B cell (primary cell): ENCODE results near the gene EMC10. TPM values are rescaled to one million over a fixed set of nuclear protein-coding genes. Genes with fewer than 3 reads are reported as not detected.

ENCODE experiments used
- ATAC-seq: fragments of 200-7000 bp; cut with Tn5 transposase; one replicate; pipeline ENCODE4 v1.10.0; 2021; ENCODE audit warnings: low read depth, mild to moderate bottlenecking, moderate number of reproducible peaks, moderate library complexity
- CTCF ChIA-PET: fragments of 350-600 bp; sonication (Branson Sonifier 250); formaldehyde crosslinking; loops from one replicate; lab custom pipeline; 2021; ENCODE audit warnings: antibody characterized with exemption, inconsistent platforms; lab: Charles Lee
- POLR2A ChIA-PET: fragments of 350-600 bp; sonication (Branson Sonifier 250); formaldehyde crosslinking; loops from one replicate; lab custom pipeline; 2021; ENCODE audit warnings: antibody characterized with exemption; lab: Charles Lee
- DNase-seq: peaks from one replicate; pipeline ENCODE4 v3.0.0; 2013
- H2AFZ ChIP-seq: 2 replicates; pipeline ENCODE4 v1.6.1; 2012; ENCODE audit warnings: mild to moderate bottlenecking, low read depth, low read length; ENCODE audit not compliant: insufficient read depth, poor library complexity, severe bottlenecking
- H3K27ac ChIP-seq, 2 donors: 1 replicate in 1 of 2; 2 replicates in 1 of 2; pipeline ENCODE4 v1.5.1; 2012 to 2013; ENCODE audit warnings: low read length in 2 of 2, mild to moderate bottlenecking in 2 of 2, moderate library complexity in 1 of 2
- H3K27me3 ChIP-seq, 4 experiments: fragments of 200-600 bp in 1 of 4; sonication (generic) in 1 of 4; replicated peaks in 1 of 4; 1 replicate in 2 of 4; 2 replicates in 2 of 4; pipeline versions ENCODE4 v1.6.1 to v1.7.0; 2013 to 2016; ENCODE audit warnings: low read length in 3 of 4, mild to moderate bottlenecking in 2 of 4, mixed read lengths in 1 of 4, moderate library complexity in 1 of 4; ENCODE audit not compliant: insufficient read depth in 4 of 4, control insufficient read depth in 3 of 4; ENCODE audit errors: control extremely low read depth in 1 of 4
- H3K36me3 ChIP-seq, 2 experiments: replicated peaks in 1 of 2; 1 replicate in 1 of 2; 2 replicates in 1 of 2; pipeline versions ENCODE4 v1.6.1 to v1.7.1; 2013; ENCODE audit warnings: low read length in 1 of 2; ENCODE audit not compliant: insufficient read depth in 2 of 2, control insufficient read depth in 1 of 2; ENCODE audit errors: control extremely low read depth in 1 of 2, extremely low read depth in 1 of 2
- H3K4me1 ChIP-seq, 2 donors: fragments of 200-600 bp in 1 of 2; sonication (generic) in 1 of 2; 1 replicate in 1 of 2; 2 replicates in 1 of 2; pipeline versions ENCODE4 v1.5.1 to v1.6.1; 2013 to 2017; ENCODE audit warnings: low read length in 2 of 2; ENCODE audit not compliant: control insufficient read depth in 2 of 2, insufficient read depth in 2 of 2
- H3K4me2 ChIP-seq: replicated peaks from 2 replicates; pipeline ENCODE3; 2012; ENCODE audit warnings: mild to moderate bottlenecking, low read depth, low read length; ENCODE audit not compliant: poor library complexity, severe bottlenecking
- H3K4me3 ChIP-seq, 5 experiments: fragments of 200-600 bp in 1 of 5; sonication (generic) in 1 of 5; 1 replicate in 3 of 5; 2 replicates in 2 of 5; pipeline versions ENCODE4 v1.5.1 to v1.7.0; 2011 to 2016; ENCODE audit warnings: low read length in 4 of 5, mild to moderate bottlenecking in 4 of 5, low read depth in 2 of 5, control low read depth in 1 of 5, moderate library complexity in 1 of 5; ENCODE audit not compliant: insufficient read depth in 1 of 5; ENCODE audit errors: control extremely low read depth in 1 of 5, extremely low read depth in 1 of 5
- H3K79me2 ChIP-seq: fragments of 200-600 bp; sonication (generic); one replicate; pipeline ENCODE4 v1.6.0; 2016; ENCODE audit warnings: low read length; ENCODE audit not compliant: control insufficient read depth, insufficient read depth
- H3K9ac ChIP-seq: fragments of 200-600 bp; sonication (generic); 2 replicates; pipeline ENCODE4 v1.6.1; 2017; ENCODE audit warnings: mild to moderate bottlenecking, low read length, moderate library complexity
- H3K9me3 ChIP-seq, 3 donors: one replicate each; pipeline versions ENCODE4 v1.6.1 to v1.7.1; 2013; ENCODE audit warnings: low read length in 2 of 3; ENCODE audit not compliant: control insufficient read depth in 2 of 3, insufficient read depth in 1 of 3; ENCODE audit errors: control extremely low read depth in 1 of 3
- H4K20me1 ChIP-seq: 2 replicates; pipeline ENCODE4 v1.6.0; 2012; ENCODE audit warnings: mild to moderate bottlenecking, low read length; ENCODE audit not compliant: insufficient read depth, control insufficient read depth, poor library complexity, severe bottlenecking
- H3K27ac Mint-ChIP-seq: one replicate; pipeline ENCODE4 v1.8.0; 2021; ENCODE audit warnings: mixed read lengths
- H3K27me3 Mint-ChIP-seq: one replicate; pipeline ENCODE4 v1.8.0; 2021; ENCODE audit warnings: mixed read lengths
- H3K4me1 Mint-ChIP-seq: one replicate; pipeline ENCODE4 v1.8.0; 2021; ENCODE audit warnings: mixed read lengths
- H3K4me3 Mint-ChIP-seq: one replicate; pipeline ENCODE4 v1.8.0; 2021; ENCODE audit warnings: mixed read lengths
- H3K9me3 Mint-ChIP-seq: one replicate; pipeline ENCODE4 v1.8.0; 2022; ENCODE audit warnings: mixed read lengths; ENCODE audit not compliant: insufficient read depth
- CTCF ChIP-seq: fragments of 200-600 bp; IDR thresholded peaks from one replicate; pipeline ENCODE4 v1.8.0; 2022; ENCODE audit warnings: antibody characterized with exemption, mild to moderate bottlenecking
- EZH2 ChIP-seq: IDR thresholded peaks from 2 replicates; pipeline ENCODE4 v1.6.1; 2012; ENCODE audit warnings: borderline replicate concordance, low read depth, mild to moderate bottlenecking, moderate library complexity, low read length; ENCODE audit not compliant: insufficient read depth, poor library complexity, severe bottlenecking
- WGBS: methylation state at CpG from one replicate; pipeline ENCODE4 v1.1.5; 2013; ENCODE audit warnings: missing lambda C conversion rate; ENCODE audit not compliant: insufficient coverage; 5-methylcytosine and 5-hydroxymethylcytosine counted together
- intact Hi-C: fragments of 100-400 bp; cut with micrococcal nuclease; formaldehyde crosslinking; loops from one replicate; pipeline ENCODE4 v1.10.0; 2022
- polyA plus RNA-seq: library from polyadenylated mRNA; depleted of rRNA; stranded (reverse); fragments of >200 nt; gene quantifications from 2 replicates; pipeline ENCODE4 v1.2.3, GENCODE V29; 2012
- total RNA-seq, 2 donors: library from RNA; stranded (reverse); fragments of 120-200 nt in 1 of 2; gene quantifications; 1 replicate in 1 of 2; 2 replicates in 1 of 2; pipeline versions ENCODE4 v1.2.3 to v1.2.4, GENCODE V29; 2013 to 2022

The EMC10 gene
- total and polyA plus RNA-seq, 2 donors (not counting 1 experiment from before 2014, with no cell fraction given): 51.1 to 88.1 TPM

GRCh38 chr19:50537769-50538230 lies 61.5 kb downstream of the EMC10 start:
- DNase-seq (peak; percentile 66), ATAC-seq (peak; percentile 36)
- peaks cover 0 to 8% (median 0%) of the 10 kb centered on the region in 4 experiments for H3K27me3 ChIP-seq
- Mint-ChIP-seq H3K27ac (no peak overlapping the region), H3K4me1 (no peaks in the 10 kb centered on the region), H3K27me3 (peaks cover 13% of the 10 kb centered on the region), H3K9me3 (peaks cover 7% of the 10 kb centered on the region), H3K4me3 (no peak overlapping the region)
- H3K36me3 ChIP-seq: no peaks in the 10 kb centered on the region
- TF ChIP-seq CTCF (peak; percentile 74), EZH2 (no peak)
- H3K4me1 ChIP-seq: no peaks in the 10 kb centered on the region
- H2AFZ ChIP-seq: no peak overlapping the region
- ChIA-PET POLR2A (no interaction called here), CTCF (interaction anchor here (0.6 to 4.0 kb wide), 10 partner anchors 14 to 388 kb away, joined by 3 to 17 read pairs (median 6); no protein-coding TSS in a partner anchor)
- no peaks in the 10 kb centered on the region for H4K20me1 ChIP-seq
- no peak overlapping the region for H3K4me3 ChIP-seq
- no peak overlapping the region for H3K27ac ChIP-seq
- peaks cover 0 to 8% (median 7%) of the 10 kb centered on the region in 3 donors for H3K9me3 ChIP-seq
- no peak overlapping the region for H3K9ac ChIP-seq
- H3K79me2 ChIP-seq: no peaks in the 10 kb centered on the region
- H3K4me2 ChIP-seq: no peak overlapping the region
- WGBS: under 1% methylated on average over 12 of the region's 15 CpGs
- intact Hi-C loops: loop anchor here (1.0 kb wide), 1 partner anchor 246 kb away; no protein-coding TSS in a partner anchor

Other genes starting within 250 kb of the EMC10 start
- gene KCNC3, start 147.1 kb upstream of the EMC10 start, total RNA-seq: 23.0 and 24.4 TPM in 2 replicates
- gene KCNC3, start 147.1 kb upstream of the EMC10 start, polyA plus RNA-seq: 7.5 and 12.3 TPM in 2 replicates
- 3.5 and 4.7 TPM in 2 replicates for gene NAPSA, start 110.9 kb upstream of the EMC10 start, total RNA-seq
- 3.7 and 4.0 TPM in 2 replicates for gene NAPSA, start 110.9 kb upstream of the EMC10 start, polyA plus RNA-seq
- 116 and 118 TPM in 2 replicates for gene NR1H2, start 100.0 kb upstream of the EMC10 start, total RNA-seq
- gene NR1H2, start 100.0 kb upstream of the EMC10 start, polyA plus RNA-seq: 164 and 359 TPM in 2 replicates
- 43.6 and 52.4 TPM in 2 replicates for gene POLD1, start 92.2 kb upstream of the EMC10 start, total RNA-seq
- gene POLD1, start 92.2 kb upstream of the EMC10 start, polyA plus RNA-seq: 62.3 and 65.2 TPM in 2 replicates
- 205 and 211 TPM in 2 replicates for gene SPIB, start 57.6 kb upstream of the EMC10 start, total RNA-seq
- gene SPIB, start 57.6 kb upstream of the EMC10 start, polyA plus RNA-seq: 114 and 183 TPM in 2 replicates
- 1.1 and 1.3 TPM in 2 replicates for gene MYBPC2, start 43.6 kb upstream of the EMC10 start, total RNA-seq
- gene MYBPC2, start 43.6 kb upstream of the EMC10 start, polyA plus RNA-seq: 1.7 and 2.2 TPM in 2 replicates
- 0.34 and 0.58 TPM in 2 replicates for gene GARIN5A, start 341 bp downstream of the EMC10 start, total RNA-seq
- gene GARIN5A, start 341 bp downstream of the EMC10 start, polyA plus RNA-seq: 0.22 and 0.37 TPM in 2 replicates
- 32.8 TPM in 2 replicates for gene JOSD2, start 34.7 kb downstream of the EMC10 start, total RNA-seq
- 23.9 and 25.0 TPM in 2 replicates for gene JOSD2, start 34.7 kb downstream of the EMC10 start, polyA plus RNA-seq
- not detected in 2 replicates for gene ASPDH, start 37.4 kb downstream of the EMC10 start, total RNA-seq
- gene ASPDH, start 37.4 kb downstream of the EMC10 start, polyA plus RNA-seq: not detected in 2 replicates
- not detected in 2 replicates for gene LRRC4B, start 91.9 kb downstream of the EMC10 start, total RNA-seq
- 0.03 TPM in 1 of 2 replicates, not detected in the other for gene LRRC4B, start 91.9 kb downstream of the EMC10 start, polyA plus RNA-seq
- gene SYT3, start 163.4 kb downstream of the EMC10 start, total RNA-seq: 0.17 and 0.39 TPM in 2 replicates
- 0.09 TPM in 1 of 2 replicates, not detected in the other for gene SYT3, start 163.4 kb downstream of the EMC10 start, polyA plus RNA-seq
- gene C19orf81, start 172.9 kb downstream of the EMC10 start, total RNA-seq: not detected in 2 replicates
- 0.37 TPM in 1 of 2 replicates, not detected in the other for gene C19orf81, start 172.9 kb downstream of the EMC10 start, polyA plus RNA-seq
- gene SHANK1, start 243.3 kb downstream of the EMC10 start, total RNA-seq: not detected in 2 replicates
- gene SHANK1, start 243.3 kb downstream of the EMC10 start, polyA plus RNA-seq: 0.03 TPM in 1 of 2 replicates, not detected in the other
- gene CLEC11A, start 246.9 kb downstream of the EMC10 start, total RNA-seq: 0.34 and 0.52 TPM in 2 replicates
- 1.6 and 2.8 TPM in 2 replicates for gene CLEC11A, start 246.9 kb downstream of the EMC10 start, polyA plus RNA-seq